ENCODE results near the gene ZNF628.

Gene ZNF628

DNA sequence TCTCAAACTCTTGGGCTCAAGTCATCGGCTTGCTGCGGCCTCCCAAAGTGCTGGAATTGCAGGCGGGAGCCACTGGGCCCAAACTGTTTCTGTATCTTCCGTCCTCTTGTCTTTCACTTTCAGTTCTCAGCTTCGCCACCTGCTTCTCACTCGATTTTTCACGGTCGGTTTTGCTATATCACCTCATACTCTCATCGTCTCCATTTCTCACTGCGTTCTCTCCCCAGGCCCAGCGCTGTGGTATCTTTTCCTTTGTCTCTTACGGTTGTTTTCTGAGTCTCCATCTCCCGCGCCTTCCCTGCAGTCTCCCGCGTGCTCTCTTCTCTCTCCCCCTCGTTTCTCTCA, 26.7 kb downstream of the ZNF628 start:
- Histone ChIP-seq H3K4me3 (no peak overlapping the region), H3K27ac (no peak overlapping the region)
- no peak for TF ChIP-seq CTCF (IDR thresholded peaks at IDR 0.05)
- DNase-seq (ENCODE audit: low spot score), result no peak

DNA sequence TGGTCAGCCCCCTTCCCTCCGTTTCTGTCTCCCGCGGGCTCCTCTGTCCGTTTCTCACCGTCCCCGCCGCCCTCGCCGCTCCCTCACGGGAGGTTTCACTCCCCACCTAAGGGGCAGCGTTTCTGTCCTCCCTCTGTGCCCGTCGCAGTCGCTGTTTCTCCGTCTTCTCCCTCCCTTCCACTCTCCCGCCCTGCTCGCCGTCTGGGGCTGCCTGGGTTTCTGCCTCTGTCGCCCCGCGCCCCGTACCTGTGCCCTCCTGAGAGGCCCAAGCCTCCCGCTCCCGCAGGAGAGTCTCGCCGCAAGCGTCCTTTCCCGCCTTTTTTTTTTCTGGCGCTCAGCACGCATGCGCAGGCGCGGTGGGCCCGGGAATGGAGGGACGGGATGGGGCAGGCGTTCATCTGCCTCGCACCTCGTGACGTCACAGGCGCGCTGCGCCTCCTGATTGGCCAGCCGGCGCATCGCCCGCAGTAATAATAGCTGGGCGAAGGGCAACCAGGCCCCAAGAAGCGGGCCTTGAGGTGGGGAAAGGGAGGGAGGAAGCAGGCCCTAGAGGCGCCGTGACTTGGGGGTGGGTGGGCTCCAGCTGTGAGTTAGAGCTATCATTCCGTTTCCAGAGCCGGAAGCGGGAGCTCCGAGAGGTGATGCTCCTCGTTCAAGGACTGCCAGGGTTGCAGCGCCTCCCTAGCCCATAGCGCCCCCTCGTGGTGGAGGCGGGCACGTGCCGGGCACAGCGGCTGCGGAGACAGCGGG, 27.3 kb downstream of the ZNF628 start:
- Histone ChIP-seq H3K4me3 (peak overlapping the region; percentile 76), H3K27ac (peak overlapping the region in 1 of 2 donors; percentile 86)
- peak; percentile 92 for DNase-seq (ENCODE audit: low spot score)
- peak; percentile 99 for TF ChIP-seq CTCF (IDR thresholded peaks at IDR 0.05)

- Histone ChIP-seq H3K27ac (peak overlapping the region in 1 of 2 donors; percentile 86), H3K4me3 (peak overlapping the region; percentile 76)
- no peak for DNase-seq (ENCODE audit: low spot score)
- TF ChIP-seq CTCF (IDR thresholded peaks at IDR 0.05), result no peak
Observed at GRCh38 chr19:55504252-55504603, 27.8 kb downstream of the ZNF628 start.

- TF ChIP-seq CTCF (IDR thresholded peaks at IDR 0.05), result no peak
- no peak overlapping the region for H3K27ac ChIP-seq
- DNase-seq (ENCODE audit: low spot score), result no peak
- H3K4me3 ChIP-seq, result no peak overlapping the region
Observed at GRCh38 chr19:55504981-55505380, 28.6 kb downstream of the ZNF628 start.

DNA sequence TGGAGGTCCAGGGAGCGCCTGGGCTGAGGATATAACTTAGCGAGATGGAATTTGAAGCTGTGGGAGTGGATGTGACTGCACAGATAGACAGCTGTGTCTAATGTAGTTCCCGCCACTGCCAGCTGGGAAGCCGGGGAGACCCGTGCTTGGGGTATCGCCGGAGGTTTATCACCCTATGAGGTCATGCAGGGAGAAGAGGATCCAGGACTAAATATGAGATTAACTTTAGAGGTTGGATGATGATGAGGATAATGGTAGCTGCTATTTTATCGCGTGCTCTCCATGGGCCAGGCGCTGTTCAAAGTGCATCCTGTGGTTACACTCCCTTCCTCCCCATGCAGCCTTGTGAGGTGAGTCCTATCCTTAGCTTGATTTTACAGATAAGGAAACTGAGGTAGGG, 31.7 kb downstream of the ZNF628 start:
- no peak for DNase-seq (ENCODE audit: low spot score)
- TF ChIP-seq CTCF (IDR thresholded peaks at IDR 0.05), result no peak

GRCh38 chr19:55516878-55517620, 40.6 kb downstream of the ZNF628 start:
- peak; percentile 92 for TF ChIP-seq CTCF (IDR thresholded peaks at IDR 0.05)
- Histone ChIP-seq H3K27ac (peak overlapping the region; percentile 72 to 87), H3K4me3 (peak overlapping the region; percentile 72)
- DNase-seq (ENCODE audit: low spot score), result peak; percentile 93

More for the DNA sequence above, 31.7 kb downstream of the ZNF628 start:
- Histone ChIP-seq H3K4me3 (no peak overlapping the region), H3K27ac (no peak overlapping the region)

Measured in coronary artery (tissue), 2 donors.